Neural cell (in vitro differentiated cells): ENCODE data around the gene IFT81.

Source experiments
- CTCF ChIP-seq: fragments of 450-650 bp; IDR thresholded peaks from 2 replicates; pipeline ENCODE4 v1.5.1; 2014; ENCODE audit warnings: antibody characterized with exemption, mild to moderate bottlenecking, moderate library complexity; ENCODE audit not compliant: poor library complexity, severe bottlenecking
- POLR2AphosphoS5 ChIP-seq: IDR thresholded peaks from 2 replicates; pipeline ENCODE4 v1.6.1; 2012
- RAD21 ChIP-seq: fragments of 450-650 bp; conservative IDR thresholded peaks from 2 replicates; pipeline ENCODE4 v1.6.1; 2014; ENCODE audit warnings: antibody characterized with exemption, mild to moderate bottlenecking, moderate library complexity
- REST ChIP-seq: IDR thresholded peaks from 2 replicates; pipeline ENCODE4 v1.6.1; 2012; ENCODE audit warnings: borderline replicate concordance

GRCh38 chr12:110107369-110108281, 16.5 kb upstream of the IFT81 start:
- TF ChIP-seq CTCF (no peak), RAD21 (no peak), POLR2AphosphoS5 (no peak), REST (no peak)
